ENCODE data around the gene NCKAP5.

NCKAP5 gene

DNA sequence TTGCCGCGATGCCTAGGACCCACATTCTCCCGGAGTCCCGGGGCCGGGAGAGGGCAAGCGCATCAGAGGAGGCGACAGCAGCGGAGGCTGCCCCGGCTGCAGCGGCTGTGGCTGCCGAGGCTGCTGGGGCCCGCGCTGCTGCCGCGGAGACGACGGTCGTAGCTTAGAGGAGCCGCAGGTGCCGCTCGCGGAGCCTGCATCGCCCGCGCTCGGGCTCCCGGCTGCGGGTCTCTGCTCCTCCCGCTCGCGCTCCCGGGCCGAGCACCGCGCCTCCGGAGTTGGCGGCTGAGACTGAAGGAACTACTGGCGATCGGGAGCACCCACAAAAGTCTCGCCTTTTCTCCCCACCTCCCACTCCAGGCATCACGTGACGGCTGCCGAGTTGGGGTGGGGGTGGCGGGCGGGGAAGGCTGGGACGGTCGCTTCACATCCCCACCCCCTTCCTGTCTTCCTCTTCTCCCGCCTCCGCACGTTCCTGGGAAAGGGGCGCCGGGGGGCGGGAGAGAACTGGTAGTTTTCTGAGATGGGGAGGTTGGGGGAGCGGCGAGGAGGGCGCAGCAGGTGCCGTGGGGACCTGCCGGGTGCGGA lies 898.3 kb downstream of the NCKAP5 start, which contains the start of gene LYPD1:
LYPD1 (minus strand) TSS at position 298 of the 588 bp plus-strand sequence; CDS start at position 25, 273 bp downstream.
- no peak for DNase-seq

- no peak for DNase-seq
Measured at GRCh38 chr2:132668987-132669907, 899.0 kb downstream of the NCKAP5 start.

DNA sequence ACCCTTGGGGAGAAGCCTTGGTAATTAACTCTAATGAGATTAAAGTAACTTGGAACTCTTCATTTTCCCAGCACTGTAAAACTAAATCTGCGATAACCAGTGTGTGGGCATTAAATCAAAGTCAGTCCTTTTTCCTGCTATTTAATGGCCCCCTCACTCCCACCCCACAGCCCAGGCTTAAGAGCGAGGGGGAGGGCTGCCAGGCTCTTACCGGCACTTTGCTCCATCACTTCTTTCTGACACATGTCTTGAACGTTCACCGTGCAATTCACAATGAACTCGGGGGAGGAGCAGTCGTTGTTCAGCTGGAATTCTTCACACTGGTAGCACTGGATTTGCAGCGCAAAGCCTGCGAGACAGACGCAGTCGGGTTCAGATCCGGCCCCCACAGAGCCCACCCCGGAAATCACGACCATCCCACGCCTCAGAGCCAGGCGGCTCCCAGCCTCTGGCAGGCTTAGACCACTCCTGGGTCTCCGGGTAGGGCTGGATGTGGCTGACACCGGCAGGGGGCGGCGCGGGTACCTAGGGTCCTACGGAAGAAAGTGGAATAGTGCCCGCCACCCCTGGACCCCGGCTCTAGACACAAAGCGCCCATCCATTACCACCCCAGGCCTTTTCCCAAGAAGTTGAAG lies 900.0 kb downstream of the NCKAP5 start:
- DNase-seq, result no peak

GRCh38 chr2:132667706-132668105 lies 900.6 kb downstream of the NCKAP5 start:
- DNase-seq, result no peak

DNA sequence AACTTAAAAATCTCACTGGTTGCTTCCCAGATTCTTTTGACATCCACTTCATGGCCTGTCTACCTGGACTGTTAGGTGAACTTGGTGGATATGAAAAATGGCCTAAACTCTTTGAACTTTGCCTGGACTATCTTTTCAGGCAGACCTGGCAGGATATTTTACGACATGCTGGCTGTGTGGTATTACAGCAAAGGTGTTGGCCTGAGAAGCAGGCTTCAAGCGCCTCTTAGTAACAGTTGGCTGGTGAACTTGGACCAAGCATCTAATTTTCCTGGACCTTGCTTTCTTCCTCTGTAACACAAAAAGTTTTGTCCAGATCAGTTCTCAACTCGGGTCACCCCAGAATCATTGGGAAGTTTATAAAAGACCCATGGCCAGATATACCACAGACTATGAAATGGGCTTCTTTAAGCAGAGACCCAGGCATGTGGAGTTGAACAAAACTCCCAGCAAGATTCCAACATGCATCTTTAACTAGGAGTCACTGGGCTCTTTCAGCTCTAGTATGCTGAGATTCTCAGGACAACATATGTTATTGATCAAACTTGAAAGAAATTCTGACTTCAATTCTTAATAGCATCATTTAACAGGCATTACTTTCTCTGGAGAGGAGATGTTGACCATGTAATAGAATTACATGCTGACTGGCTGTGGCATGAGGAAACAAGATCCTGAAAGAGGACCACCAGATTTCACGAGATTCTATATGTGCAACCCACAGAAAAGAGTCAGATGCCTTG lies 902.7 kb downstream of the NCKAP5 start:
- no peak for DNase-seq

DNA sequence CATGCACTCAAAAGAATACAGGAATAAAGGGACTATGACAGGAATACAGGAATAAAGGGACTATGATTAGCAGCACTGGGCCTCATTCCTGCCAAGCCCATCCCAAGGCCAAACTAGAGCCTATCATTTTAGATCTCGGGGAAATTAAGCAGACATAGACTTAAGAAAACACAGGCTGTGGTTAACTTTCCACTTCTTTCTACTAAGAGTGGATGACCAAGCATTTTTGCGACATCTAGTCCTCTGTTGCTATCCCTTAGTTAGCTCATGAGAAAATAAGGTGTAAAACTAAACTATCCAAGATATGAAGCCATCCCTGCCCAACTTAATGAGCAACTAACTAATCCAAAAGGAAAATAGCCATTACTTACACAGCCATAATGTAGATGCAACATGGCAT lies 904.2 kb downstream of the NCKAP5 start:
- no peak for DNase-seq

GRCh38 chr2:132662732-132663131 lies 905.5 kb downstream of the NCKAP5 start:
- no peak for DNase-seq

DNA sequence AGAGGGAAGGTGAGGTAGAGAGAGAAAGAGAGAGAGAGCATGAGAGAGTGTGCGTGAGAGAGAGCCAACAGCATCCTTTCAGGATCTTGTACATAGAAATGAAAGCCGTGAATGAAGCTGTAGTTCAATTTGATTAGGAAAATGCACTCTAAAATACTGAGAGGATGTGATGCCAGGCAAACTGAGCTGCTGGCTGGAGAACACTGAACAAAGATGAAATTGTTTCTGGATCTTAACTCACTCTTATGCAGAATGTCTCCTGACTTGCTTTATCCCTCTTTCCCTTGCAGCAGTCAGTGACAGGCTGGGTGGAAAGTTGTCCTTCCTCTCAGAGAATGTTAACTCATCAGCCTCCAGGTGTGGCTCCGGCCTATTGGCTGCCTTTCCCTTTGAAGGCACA lies 908.9 kb downstream of the NCKAP5 start:
- DNase-seq, result no peak

DNA sequence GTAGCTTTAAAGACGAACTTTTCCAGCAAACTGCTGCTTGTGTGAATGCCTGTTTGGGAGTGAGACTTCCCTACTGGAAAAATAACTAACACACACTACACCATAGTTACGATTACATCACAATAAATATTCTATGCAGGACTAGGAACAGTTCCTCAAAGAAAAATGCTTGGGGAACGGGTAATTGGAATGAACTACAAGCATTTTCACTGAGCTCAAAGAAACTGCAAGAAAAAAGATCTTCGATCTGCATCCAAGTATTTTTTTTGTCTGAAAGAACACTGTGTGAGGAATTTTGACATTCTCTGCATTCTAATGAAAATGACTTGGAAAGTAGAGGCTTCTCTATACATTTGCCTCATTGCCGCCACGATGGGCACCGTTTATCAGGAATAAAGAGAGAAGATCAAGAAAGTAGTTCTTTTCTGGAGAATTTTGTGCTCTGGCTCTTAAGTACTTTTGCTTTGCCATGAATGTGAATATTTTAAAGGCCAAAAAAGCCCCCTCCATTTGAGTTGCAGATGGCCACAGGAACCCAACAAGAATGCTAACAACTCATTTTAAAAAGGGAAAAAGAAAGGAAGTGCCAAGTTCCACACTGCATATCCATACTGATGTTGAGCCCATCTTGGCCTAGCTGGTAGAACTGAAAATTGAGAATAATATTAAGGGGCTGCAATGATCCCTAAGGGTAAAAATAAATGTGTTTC lies 911.8 kb downstream of the NCKAP5 start:
- no peak for DNase-seq

- DNase-seq, result no peak
Measured at GRCh38 chr2:132654968-132655367, 913.3 kb downstream of the NCKAP5 start.

DNA sequence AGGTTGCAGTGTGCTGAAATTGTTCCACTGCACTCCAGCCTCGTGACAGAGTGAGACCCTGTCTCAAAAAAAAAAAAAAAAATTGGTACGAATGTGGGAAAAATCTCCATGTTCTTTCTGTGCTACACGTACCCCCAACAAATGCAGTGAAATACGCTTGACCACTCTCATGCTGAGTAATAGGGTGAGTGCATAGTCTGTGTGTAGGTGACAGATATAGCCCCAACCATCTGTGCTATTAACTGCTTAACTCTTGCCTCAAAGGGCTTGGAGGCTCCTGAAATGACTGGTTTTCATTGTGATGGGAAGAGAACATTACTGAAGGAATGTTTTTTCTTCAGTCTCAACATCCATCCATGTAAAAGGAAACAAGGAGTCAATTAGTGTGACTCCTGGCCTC lies 913.9 kb downstream of the NCKAP5 start:
- no peak for DNase-seq

GRCh38 chr2:132652474-132652873 lies 915.8 kb downstream of the NCKAP5 start:
- DNase-seq, result no peak

- no peak for DNase-seq
Measured at GRCh38 chr2:132651115-132652045, 916.9 kb downstream of the NCKAP5 start.

DNA sequence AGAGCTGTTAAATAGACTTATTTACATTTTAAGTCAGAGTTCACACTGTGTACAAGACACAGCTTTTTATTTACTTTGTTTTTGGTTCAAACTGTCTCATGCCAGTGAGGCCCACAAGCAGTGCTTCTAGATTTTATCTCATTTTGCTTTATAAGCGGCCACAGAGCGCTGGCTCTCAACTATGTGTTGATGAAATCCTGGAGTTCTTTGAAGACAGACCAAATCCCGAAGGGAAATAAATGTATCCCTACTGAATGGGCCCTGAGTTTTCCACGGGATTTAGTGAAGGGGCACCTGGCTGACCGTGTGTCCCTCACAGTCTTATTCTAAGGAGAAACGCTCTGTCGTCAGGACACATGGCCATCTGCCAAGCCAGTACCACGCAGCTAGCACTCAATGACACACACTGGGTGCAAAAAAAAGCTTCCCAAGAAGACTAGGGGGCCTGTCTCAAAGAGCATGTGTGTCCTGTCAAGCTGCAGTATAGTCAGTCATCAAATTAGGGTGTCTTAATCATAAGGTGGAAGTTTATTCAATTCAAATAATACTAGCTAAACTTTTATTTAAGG lies 921.6 kb downstream of the NCKAP5 start:
- DNase-seq, result no peak

- no peak for DNase-seq
Measured at GRCh38 chr2:132645722-132646539, 922.3 kb downstream of the NCKAP5 start.

- no peak for DNase-seq
Measured at GRCh38 chr2:132645176-132645575, 923.1 kb downstream of the NCKAP5 start.

GRCh38 chr2:132642415-132642814 lies 925.8 kb downstream of the NCKAP5 start:
- DNase-seq, result no peak

DNA sequence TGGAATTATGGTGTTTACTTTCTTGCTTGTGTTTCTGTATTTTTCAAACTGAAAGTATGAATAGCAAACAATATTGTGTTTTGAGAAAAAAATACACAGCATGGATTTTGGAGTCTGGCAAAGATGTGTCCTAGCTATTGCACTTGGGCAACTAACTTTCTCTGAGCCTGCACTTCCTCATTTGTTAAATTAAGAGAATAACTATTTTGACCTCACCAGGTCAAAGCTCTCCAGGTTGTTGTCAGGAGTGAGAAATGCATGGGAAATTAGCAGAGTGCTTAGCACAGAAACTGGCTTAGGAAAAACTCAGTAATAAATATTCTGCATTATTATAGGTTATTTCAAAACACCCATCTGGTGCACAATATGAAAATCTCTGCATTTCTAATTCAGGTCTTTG lies 926.4 kb downstream of the NCKAP5 start:
- DNase-seq, result no peak

DNA sequence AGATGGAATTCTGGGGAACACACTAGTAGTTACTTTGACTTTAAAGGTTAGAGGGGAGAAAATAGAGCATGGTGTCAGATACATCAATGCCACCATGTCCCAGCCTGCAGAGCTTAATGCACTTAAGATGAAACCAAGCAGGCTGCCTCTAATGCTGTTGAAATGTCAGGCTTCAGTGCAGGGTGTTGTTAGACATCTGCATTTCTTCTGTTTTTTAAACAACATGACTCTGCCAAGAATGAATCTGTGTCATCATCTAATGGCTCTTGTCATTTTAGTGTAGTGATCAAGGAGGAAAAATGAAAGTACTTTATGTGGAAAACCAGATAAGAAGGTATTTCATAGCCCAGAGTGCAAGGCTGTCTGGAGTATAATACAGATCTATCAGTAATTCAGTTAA lies 928.1 kb downstream of the NCKAP5 start:
- DNase-seq, result no peak
